ENCODE measurements around the gene PCDHB8.
"Not testable (repeated sequence)": the region's sequence is repeated elsewhere in the genome, so short reads cannot be mapped to it uniquely, and the experiment has no call there.

PCDHB8 gene

GRCh38 chr5:141184117-141184855, 6.7 kb downstream of the PCDHB8 start:
- not testable (repeated sequence) for DNase-seq

GRCh38 chr5:141186897-141187512, 9.4 kb downstream of the PCDHB8 start, which contains the start of gene PCDHB9:
PCDHB9 (plus strand) TSS chr5:141187161; CDS start chr5:141187319, 158 bp downstream.
- no peak for DNase-seq

- not testable (repeated sequence) for DNase-seq
Observed at GRCh38 chr5:141188682-141189081, 11.1 kb downstream of the PCDHB8 start.

GRCh38 chr5:141189131-141189530, 11.5 kb downstream of the PCDHB8 start:
- DNase-seq, result not testable (repeated sequence)

GRCh38 chr5:141192110-141192725, 14.6 kb downstream of the PCDHB8 start, which contains the start of gene PCDHB10:
PCDHB10 (plus strand) TSS chr5:141192353; CDS start chr5:141192553, 200 bp downstream.
- DNase-seq, result no peak

GRCh38 chr5:141194332-141194731, 16.7 kb downstream of the PCDHB8 start:
- DNase-seq, result not testable (repeated sequence)

- no peak for DNase-seq
Observed at GRCh38 chr5:141196363-141196762, 18.8 kb downstream of the PCDHB8 start.

- no peak for DNase-seq
Observed at GRCh38 chr5:141199359-141200235, 22.0 kb downstream of the PCDHB8 start, which contains the start of gene PCDHB11. PCDHB11 (plus strand) TSS chr5:141199627; CDS start chr5:141199775, 148 bp downstream.

GRCh38 chr5:141201126-141201525, 23.5 kb downstream of the PCDHB8 start:
- not testable (repeated sequence) for DNase-seq

GRCh38 chr5:141201646-141202045, 24.1 kb downstream of the PCDHB8 start:
- DNase-seq, result not testable (repeated sequence)

- no peak for DNase-seq
Observed at GRCh38 chr5:141208478-141208877, 30.9 kb downstream of the PCDHB8 start, which contains the start of gene PCDHB12. PCDHB12 (plus strand) TSS chr5:141208719; CDS start chr5:141208908, 189 bp downstream.

- DNase-seq, result not testable (repeated sequence)
Observed at GRCh38 chr5:141210281-141210680, 32.7 kb downstream of the PCDHB8 start.

- DNase-seq, result not testable (repeated sequence)
Observed at GRCh38 chr5:141210849-141211248, 33.3 kb downstream of the PCDHB8 start.

- not testable (repeated sequence) for DNase-seq
Observed at GRCh38 chr5:141213656-141214339, 36.2 kb downstream of the PCDHB8 start, which contains the start of gene PCDHB13. PCDHB13 (plus strand) TSS chr5:141213919; CDS start chr5:141214124, 205 bp downstream.

GRCh38 chr5:141214583-141214982, 37.0 kb downstream of the PCDHB8 start:
- not testable (repeated sequence) for DNase-seq

GRCh38 chr5:141215504-141215903, 37.9 kb downstream of the PCDHB8 start:
- DNase-seq, result not testable (repeated sequence)

GRCh38 chr5:141216035-141216434, 38.4 kb downstream of the PCDHB8 start:
- DNase-seq, result not testable (repeated sequence)

- DNase-seq, result no peak
Observed at GRCh38 chr5:141223112-141223783, 45.7 kb downstream of the PCDHB8 start, which contains the start of gene PCDHB14. PCDHB14 (plus strand) TSS chr5:141223343; CDS start chr5:141223506, 163 bp downstream.

- DNase-seq, result not testable (repeated sequence)
Observed at GRCh38 chr5:141224844-141225243, 47.3 kb downstream of the PCDHB8 start.

GRCh38 chr5:141225421-141225820, 47.8 kb downstream of the PCDHB8 start:
- DNase-seq, result not testable (repeated sequence)
